ENCODE results near the gene UGT1A6. TPM values are rescaled to one million over a fixed set of nuclear protein-coding genes. Genes with fewer than 3 reads are reported as not detected.

The UGT1A6 gene
- total and polyA plus RNA-seq, 2 donors (not counting 3 experiments of a cell fraction or from before 2014, with no cell fraction given) = not detected

GRCh38 chr2:233674314-233674713 lies 18.4 kb upstream of the UGT1A6 start:
- no TSS peak for BruUV-seq (replicated peaks)

DNA sequence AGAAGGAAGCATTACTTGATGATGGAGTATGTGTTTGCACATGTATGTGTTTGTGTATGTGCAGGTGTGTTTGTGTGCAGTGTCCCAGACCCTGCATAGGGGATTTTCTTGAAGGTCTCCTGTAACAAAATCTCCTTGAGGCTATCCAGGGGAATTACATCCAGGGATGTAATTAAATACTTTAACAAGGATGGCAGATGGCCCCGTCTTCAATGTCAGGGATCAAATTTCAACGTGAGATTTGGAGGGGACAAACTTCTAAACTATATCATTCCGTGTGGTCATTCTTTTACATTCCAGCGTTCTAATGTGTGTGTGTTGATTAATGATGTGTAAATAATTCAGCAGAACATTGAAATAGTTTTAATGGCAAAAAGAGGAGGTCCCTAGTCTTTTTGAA lies 17.7 kb upstream of the UGT1A6 start:
- H3K27me3 ChIP-seq (ENCODE audit: control insufficient read depth in 2 of 2, insufficient read depth in 2 of 2, low read length in 2 of 2) = no peaks in the 10 kb centered on the region
- FAIRE-seq (peak; percentile 35), DNase-seq (ENCODE audit: low read depth, low spot score) (no peak)
- H3K9me3 ChIP-seq (replicated peaks; ENCODE audit: control insufficient read depth, insufficient read depth, low read length) = no peaks in the 10 kb centered on the region
- BruUV-seq (replicated peaks) = no TSS peak
- H3K79me2 ChIP-seq (ENCODE audit: control insufficient read depth, insufficient read depth, low read length) = no peaks in the 10 kb centered on the region
- H3K27ac ChIP-seq (ENCODE audit: insufficient read depth, low read depth, low read length) = no peak overlapping the region
- intact Hi-C loops (cut with micrococcal nuclease) (no loop called here), dilution Hi-C loops (cut with MboI; ENCODE audit: extremely low pct_ligation_motif_present, low sequenced_read_pairs) (no loop called here)
- no peak for TF ChIP-seq POLR2AphosphoS5 (IDR thresholded peaks at IDR 0.05; ENCODE audit: insufficient read depth, low read depth, low read length)
- TF ChIP-seq JUN (IDR thresholded peaks at IDR 0.05; ENCODE audit: borderline replicate concordance, insufficient read depth, insufficient read length, low read depth) = no peak
- TF ChIP-seq, protein P1, sequence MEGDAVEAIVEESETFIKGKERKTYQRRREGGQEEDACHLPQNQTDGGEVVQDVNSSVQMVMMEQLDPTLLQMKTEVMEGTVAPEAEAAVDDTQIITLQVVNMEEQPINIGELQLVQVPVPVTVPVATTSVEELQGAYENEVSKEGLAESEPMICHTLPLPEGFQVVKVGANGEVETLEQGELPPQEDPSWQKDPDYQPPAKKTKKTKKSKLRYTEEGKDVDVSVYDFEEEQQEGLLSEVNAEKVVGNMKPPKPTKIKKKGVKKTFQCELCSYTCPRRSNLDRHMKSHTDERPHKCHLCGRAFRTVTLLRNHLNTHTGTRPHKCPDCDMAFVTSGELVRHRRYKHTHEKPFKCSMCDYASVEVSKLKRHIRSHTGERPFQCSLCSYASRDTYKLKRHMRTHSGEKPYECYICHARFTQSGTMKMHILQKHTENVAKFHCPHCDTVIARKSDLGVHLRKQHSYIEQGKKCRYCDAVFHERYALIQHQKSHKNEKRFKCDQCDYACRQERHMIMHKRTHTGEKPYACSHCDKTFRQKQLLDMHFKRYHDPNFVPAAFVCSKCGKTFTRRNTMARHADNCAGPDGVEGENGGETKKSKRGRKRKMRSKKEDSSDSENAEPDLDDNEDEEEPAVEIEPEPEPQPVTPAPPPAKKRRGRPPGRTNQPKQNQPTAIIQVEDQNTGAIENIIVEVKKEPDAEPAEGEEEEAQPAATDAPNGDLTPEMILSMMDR (IDR thresholded peaks at IDR 0.05; ENCODE audit: extremely low read depth in 1 of 2, insufficient read depth in 1 of 2, low read depth in 1 of 2, low read length in 2 of 2) = no peak
- TF ChIP-seq POLR2A (IDR thresholded peaks at IDR 0.05; ENCODE audit: low read depth, low read length) = no peak
- TF ChIP-seq MYC (IDR thresholded peaks at IDR 0.05; ENCODE audit: low read depth, low read length) = no peak
- TF ChIP-seq, protein P2, sequence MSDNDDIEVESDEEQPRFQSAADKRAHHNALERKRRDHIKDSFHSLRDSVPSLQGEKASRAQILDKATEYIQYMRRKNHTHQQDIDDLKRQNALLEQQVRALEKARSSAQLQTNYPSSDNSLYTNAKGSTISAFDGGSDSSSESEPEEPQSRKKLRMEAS (IDR thresholded peaks at IDR 0.05; ENCODE audit: insufficient read depth, insufficient read length) = no peak
- TF ChIP-seq EZH2 (IDR thresholded peaks at IDR 0.05; ENCODE audit: borderline replicate concordance, low read depth, low read length, severe bottlenecking) = no peak
- no peak for TF ChIP-seq GATA2 (IDR thresholded peaks at IDR 0.05; ENCODE audit: insufficient read depth, insufficient read length, low read depth, low read length)
- TF ChIP-seq FOS (IDR thresholded peaks at IDR 0.05; ENCODE audit: borderline replicate concordance, insufficient read depth, low read length) = no peak
- no peak overlapping the region for H3K4me3 ChIP-seq (replicated peaks in 1 of 3; ENCODE audit: insufficient read depth in 1 of 3, low read depth in 1 of 3, low read length in 3 of 3)
- POLR2A ChIA-PET = no interaction called here
- no peak overlapping the region for H3K9ac ChIP-seq (replicated peaks; ENCODE audit: extremely low read depth, insufficient read depth, low read length)
- no peak overlapping the region for H3K4me2 ChIP-seq (ENCODE audit: insufficient read depth, low read length)
- no peaks in the 10 kb centered on the region for H4K20me1 ChIP-seq (replicated peaks; ENCODE audit: control insufficient read depth, extremely low read depth, insufficient read depth, low read length)
- CTCF ChIA-PET = no interaction called here
- H3K36me3 ChIP-seq (ENCODE audit: control insufficient read depth in 2 of 2, extremely low read depth in 1 of 2, insufficient read depth in 2 of 2, low read length in 2 of 2) = no peaks in the 10 kb centered on the region
- no peak overlapping the region for H2AFZ ChIP-seq (ENCODE audit: low read depth, low read length)
- no peaks in the 10 kb centered on the region for H3K4me1 ChIP-seq (ENCODE audit: control insufficient read depth, extremely low read depth, insufficient read depth, low read length)
- H3K9me1 ChIP-seq (replicated peaks; ENCODE audit: control insufficient read depth, extremely low read depth, insufficient read depth, low read length) = no peaks in the 10 kb centered on the region

More at GRCh38 chr2:233674314-233674713, 18.4 kb upstream of the UGT1A6 start:
- no peak for FAIRE-seq
- no peak overlapping the region for H3K4me3 ChIP-seq (replicated peaks in 1 of 3; ENCODE audit: insufficient read depth in 1 of 3, low read depth in 1 of 3, low read length in 3 of 3)
- H2AFZ ChIP-seq (ENCODE audit: low read depth, low read length) = no peak overlapping the region
- no peaks in the 10 kb centered on the region for H3K36me3 ChIP-seq (ENCODE audit: control insufficient read depth in 2 of 2, extremely low read depth in 1 of 2, insufficient read depth in 2 of 2, low read length in 2 of 2)
- H4K20me1 ChIP-seq (replicated peaks; ENCODE audit: control insufficient read depth, extremely low read depth, insufficient read depth, low read length) = no peaks in the 10 kb centered on the region
- DNase-seq (ENCODE audit: low read depth, low spot score) = no peak
- H3K9me1 ChIP-seq (replicated peaks; ENCODE audit: control insufficient read depth, extremely low read depth, insufficient read depth, low read length) = no peaks in the 10 kb centered on the region
- no peaks in the 10 kb centered on the region for H3K4me1 ChIP-seq (ENCODE audit: control insufficient read depth, extremely low read depth, insufficient read depth, low read length)
- TF ChIP-seq JUN (IDR thresholded peaks at IDR 0.05; ENCODE audit: borderline replicate concordance, insufficient read depth, insufficient read length, low read depth) (no peak), FOS (IDR thresholded peaks at IDR 0.05; ENCODE audit: borderline replicate concordance, insufficient read depth, low read length) (no peak), POLR2AphosphoS5 (IDR thresholded peaks at IDR 0.05; ENCODE audit: insufficient read depth, low read depth, low read length) (no peak)
- TF ChIP-seq, protein P2 (IDR thresholded peaks at IDR 0.05; ENCODE audit: insufficient read depth, insufficient read length) = no peak
- H3K4me2 ChIP-seq (ENCODE audit: insufficient read depth, low read length) = no peak overlapping the region
- dilution Hi-C loops (cut with MboI; ENCODE audit: extremely low pct_ligation_motif_present, low sequenced_read_pairs) (no loop called here), intact Hi-C loops (cut with micrococcal nuclease) (no loop called here)
- POLR2A ChIA-PET = no interaction called here
- H3K27ac ChIP-seq (ENCODE audit: insufficient read depth, low read depth, low read length) = no peak overlapping the region
- no peaks in the 10 kb centered on the region for H3K9me3 ChIP-seq (replicated peaks; ENCODE audit: control insufficient read depth, insufficient read depth, low read length)
- H3K27me3 ChIP-seq (ENCODE audit: control insufficient read depth in 2 of 2, insufficient read depth in 2 of 2, low read length in 2 of 2) = no peaks in the 10 kb centered on the region
- no peak overlapping the region for H3K9ac ChIP-seq (replicated peaks; ENCODE audit: extremely low read depth, insufficient read depth, low read length)
- CTCF ChIA-PET = no interaction called here
- H3K79me2 ChIP-seq (ENCODE audit: control insufficient read depth, insufficient read depth, low read length) = no peaks in the 10 kb centered on the region
